Suprapubic skin (tissue), 4 donors: ENCODE results near the gene LUZP2.

ENCODE experiments used
- EP300 ChIP-seq: sonication (generic); formaldehyde crosslinking; IDR thresholded peaks from one replicate; pipeline ENCODE4 v1.6.1; 2017; ENCODE audit warnings: antibody characterized with exemption
- POLR2AphosphoS5 ChIP-seq, 3 donors: sonication (generic); formaldehyde crosslinking; IDR thresholded peaks; one replicate each; pipeline ENCODE4 v1.6.1; 2017; ENCODE audit warnings: antibody characterized with exemption in 3 of 3
- TF ChIP-seq, protein P1 (sequence below), 2 donors: fragments of 200-600 bp in 1 of 2; fragments of 450-650 bp in 1 of 2; sonication (generic) in 1 of 2; IDR thresholded peaks; one replicate each; pipeline ENCODE4 v1.5.1; 2016 to 2019; ENCODE audit warnings: antibody characterized with exemption in 2 of 2, mild to moderate bottlenecking in 1 of 2, moderate library complexity in 1 of 2

DNA sequence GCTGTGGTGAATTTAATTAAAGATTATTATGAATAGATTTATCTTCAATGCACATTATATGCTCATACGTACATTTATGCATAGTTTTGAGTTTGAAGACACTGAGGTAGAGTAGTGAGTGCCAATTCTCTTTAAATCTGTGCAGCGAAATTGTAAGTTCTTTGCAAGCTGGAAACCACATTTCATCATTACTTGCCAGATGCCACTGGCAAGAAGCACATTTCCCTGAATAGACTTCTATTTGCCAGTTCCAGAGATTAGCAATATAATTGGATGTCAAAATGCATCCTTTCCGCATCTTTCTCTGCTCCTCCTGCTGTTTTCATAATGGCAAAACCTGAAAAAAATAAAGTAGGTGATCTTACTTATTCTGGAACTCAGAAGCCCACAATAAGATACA is 448.0 kb downstream of the LUZP2 start:
- TF ChIP-seq, protein P1, sequence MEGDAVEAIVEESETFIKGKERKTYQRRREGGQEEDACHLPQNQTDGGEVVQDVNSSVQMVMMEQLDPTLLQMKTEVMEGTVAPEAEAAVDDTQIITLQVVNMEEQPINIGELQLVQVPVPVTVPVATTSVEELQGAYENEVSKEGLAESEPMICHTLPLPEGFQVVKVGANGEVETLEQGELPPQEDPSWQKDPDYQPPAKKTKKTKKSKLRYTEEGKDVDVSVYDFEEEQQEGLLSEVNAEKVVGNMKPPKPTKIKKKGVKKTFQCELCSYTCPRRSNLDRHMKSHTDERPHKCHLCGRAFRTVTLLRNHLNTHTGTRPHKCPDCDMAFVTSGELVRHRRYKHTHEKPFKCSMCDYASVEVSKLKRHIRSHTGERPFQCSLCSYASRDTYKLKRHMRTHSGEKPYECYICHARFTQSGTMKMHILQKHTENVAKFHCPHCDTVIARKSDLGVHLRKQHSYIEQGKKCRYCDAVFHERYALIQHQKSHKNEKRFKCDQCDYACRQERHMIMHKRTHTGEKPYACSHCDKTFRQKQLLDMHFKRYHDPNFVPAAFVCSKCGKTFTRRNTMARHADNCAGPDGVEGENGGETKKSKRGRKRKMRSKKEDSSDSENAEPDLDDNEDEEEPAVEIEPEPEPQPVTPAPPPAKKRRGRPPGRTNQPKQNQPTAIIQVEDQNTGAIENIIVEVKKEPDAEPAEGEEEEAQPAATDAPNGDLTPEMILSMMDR (IDR thresholded peaks at IDR 0.05) = no peak
- TF ChIP-seq POLR2AphosphoS5 (IDR thresholded peaks at IDR 0.05) (no peak), EP300 (no peak)
